B cell (primary cell): ENCODE data around the gene AKIRIN1.
"Not testable (repeated sequence)": the region's sequence is repeated elsewhere in the genome, so short reads cannot be mapped to it uniquely, and the experiment has no call there.

Source experiments
- CTCF ChIP-seq: fragments of 200-600 bp; IDR thresholded peaks from one replicate; pipeline ENCODE4 v1.8.0; 2022; ENCODE audit warnings: antibody characterized with exemption, mild to moderate bottlenecking
- EZH2 ChIP-seq: IDR thresholded peaks from 2 replicates; pipeline ENCODE4 v1.6.1; 2012; ENCODE audit warnings: borderline replicate concordance, low read depth, mild to moderate bottlenecking, moderate library complexity, low read length; ENCODE audit not compliant: insufficient read depth, poor library complexity, severe bottlenecking

GRCh38 chr1:39051193-39051850 lies 60.2 kb downstream of the AKIRIN1 start:
- not testable (repeated sequence) for TF ChIP-seq CTCF, EZH2
